OCI-LY7 (cell line): ENCODE measurements around the gene NUP188. TPM values are rescaled to one million over a fixed set of nuclear protein-coding genes. Genes with fewer than 3 reads are reported as not detected.

Source experiments
- BruUV-seq: library from RNA; stranded (reverse); fragments of 400-500 nt; replicated peaks from 2 replicates; lab custom pipeline; 2021; lab: Mats Ljungman, UMichigan
- CTCF ChIA-PET: fragments of 300-600 bp; sonication (Branson Sonifier 250); formaldehyde crosslinking; loops from one replicate; lab custom pipeline; 2022; ENCODE audit warnings: antibody characterized with exemption; ENCODE audit not compliant: unreplicated experiment; lab: Charles Lee
- POLR2A ChIA-PET: fragments of 300-600 bp; sonication (Branson Sonifier 250); formaldehyde crosslinking; loops from one replicate; lab custom pipeline; 2022; ENCODE audit warnings: antibody characterized with exemption; lab: Charles Lee
- DNase-seq: peaks from one replicate; pipeline ENCODE4 v3.0.0-alpha.2; 2015; ENCODE audit warnings: low spot score
- H2AFZ ChIP-seq: fragments of 200-600 bp; sonication (generic), shearing (Covaris generic); 2 replicates; pipeline ENCODE4 v1.6.1; 2014; ENCODE audit warnings: mild to moderate bottlenecking, antibody characterized with exemption, low read length, moderate library complexity
- H3K27ac ChIP-seq: fragments of 200-600 bp; sonication (generic); 2 replicates; pipeline ENCODE4 v1.5.1; 2014; ENCODE audit warnings: mixed run types, low read depth, mild to moderate bottlenecking, moderate library complexity, low read length, inconsistent platforms; ENCODE audit not compliant: poor library complexity, severe bottlenecking
- H3K36me3 ChIP-seq: fragments of 200-600 bp; sonication (generic); 2 replicates; pipeline ENCODE4 v1.6.1; 2014; ENCODE audit warnings: mild to moderate bottlenecking, antibody characterized with exemption, low read length, moderate library complexity, mixed read lengths; ENCODE audit not compliant: insufficient read depth
- H3K4me1 ChIP-seq: fragments of 200-600 bp; sonication (generic); 2 replicates; pipeline ENCODE4 v1.5.1; 2014; ENCODE audit warnings: mild to moderate bottlenecking, low read length; ENCODE audit not compliant: insufficient read depth, poor library complexity, severe bottlenecking
- H3K4me2 ChIP-seq: fragments of 200-600 bp; sonication (generic); 2 replicates; pipeline ENCODE4 v1.6.1; 2014; ENCODE audit warnings: mild to moderate bottlenecking, low read length
- H3K4me3 ChIP-seq: fragments of 200-600 bp; sonication (generic); 2 replicates; pipeline ENCODE4 v1.5.1; 2014; ENCODE audit warnings: mild to moderate bottlenecking, low read depth, low read length; ENCODE audit not compliant: poor library complexity, severe bottlenecking
- H3K79me2 ChIP-seq: fragments of 200-600 bp; sonication (generic); 2 replicates; pipeline ENCODE4 v1.6.1; 2016; ENCODE audit warnings: low read depth, mild to moderate bottlenecking, low read length, moderate library complexity, mixed read lengths; ENCODE audit not compliant: insufficient read depth
- H3K9me2 ChIP-seq: fragments of 200-600 bp; sonication (generic); 2 replicates; pipeline ENCODE4 v1.6.1; 2016; ENCODE audit warnings: mild to moderate bottlenecking, low read length, mixed read lengths; ENCODE audit not compliant: insufficient read depth
- H3K9me3 ChIP-seq: fragments of 200-600 bp; sonication (generic); 2 replicates; pipeline ENCODE4 v1.6.1; 2014; ENCODE audit warnings: mild to moderate bottlenecking, mixed run types, low read length, mixed read lengths
- H4K20me1 ChIP-seq: fragments of 200-600 bp; sonication (generic); 2 replicates; pipeline ENCODE4 v1.6.1; 2014; ENCODE audit warnings: mild to moderate bottlenecking, antibody characterized with exemption, low read length, moderate library complexity, mixed read lengths; ENCODE audit not compliant: insufficient read depth
- EZH2phosphoT487 ChIP-seq: fragments of 200-600 bp; sonication (generic); IDR thresholded peaks from 2 replicates; pipeline ENCODE4 v1.6.1; 2018; ENCODE audit warnings: low read depth, borderline replicate concordance, mild to moderate bottlenecking, mixed run types, antibody characterized with exemption, low read length, moderate library complexity, mixed read lengths
- intact Hi-C: fragments of 100-400 bp; cut with micrococcal nuclease; formaldehyde crosslinking; loops from one replicate; pipeline ENCODE4 v1.10.0; 2022; ENCODE audit not compliant: unreplicated experiment
- total RNA-seq, 2 experiments: library from RNA; depleted of rRNA in 1 of 2; stranded (reverse); fragments of >200 nt in 1 of 2; shearing (Covaris generic) in 1 of 2; gene quantifications; 2 replicates each; pipeline ENCODE4 v1.2.3, GENCODE V29; 2014 to 2022
- TF ChIP-seq, protein P1 (sequence below): fragments of 200-600 bp; sonication (generic); conservative IDR thresholded peaks from 2 replicates; pipeline ENCODE4 v1.5.1; 2014; ENCODE audit warnings: mild to moderate bottlenecking, antibody characterized with exemption, low read length, moderate library complexity, mixed read lengths

The NUP188 gene
- total RNA-seq, 2 experiments from 2014 or later = 73.6 to 83.8 TPM

DNA sequence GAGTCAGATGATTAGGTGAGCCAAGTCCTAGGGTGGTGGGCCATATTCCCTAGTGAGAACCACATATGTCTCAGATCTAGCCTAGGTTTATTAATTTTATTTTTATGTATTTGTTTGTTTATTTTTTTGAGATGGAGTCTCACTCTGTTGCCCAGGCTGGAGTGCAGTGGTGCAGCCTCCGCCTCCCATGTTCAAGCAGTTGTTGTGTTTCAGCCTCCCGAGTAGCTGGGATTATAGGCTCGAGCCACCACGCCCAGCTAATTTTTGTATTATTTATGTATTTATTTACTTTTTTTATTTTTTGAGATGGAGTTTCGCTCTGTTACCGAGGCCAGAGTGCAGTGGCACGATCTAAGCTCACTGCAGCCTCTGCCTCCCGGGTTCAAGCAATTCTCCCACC, 36.0 kb downstream of the NUP188 start:
- no peaks in the 10 kb centered on the region for H3K79me2 ChIP-seq
- no peak overlapping the region for H2AFZ ChIP-seq
- H3K4me1 ChIP-seq = no peaks in the 10 kb centered on the region
- H3K9me3 ChIP-seq = no peaks in the 10 kb centered on the region
- no peaks in the 10 kb centered on the region for H4K20me1 ChIP-seq
- ChIA-PET CTCF (no interaction called here), POLR2A (no interaction called here)
- H3K4me2 ChIP-seq = no peak overlapping the region
- BruUV-seq = no TSS peak
- peaks cover 92% of the 10 kb centered on the region for H3K36me3 ChIP-seq
- H3K4me3 ChIP-seq = no peak overlapping the region
- intact Hi-C loops = no loop called here
- TF ChIP-seq, protein P1, sequence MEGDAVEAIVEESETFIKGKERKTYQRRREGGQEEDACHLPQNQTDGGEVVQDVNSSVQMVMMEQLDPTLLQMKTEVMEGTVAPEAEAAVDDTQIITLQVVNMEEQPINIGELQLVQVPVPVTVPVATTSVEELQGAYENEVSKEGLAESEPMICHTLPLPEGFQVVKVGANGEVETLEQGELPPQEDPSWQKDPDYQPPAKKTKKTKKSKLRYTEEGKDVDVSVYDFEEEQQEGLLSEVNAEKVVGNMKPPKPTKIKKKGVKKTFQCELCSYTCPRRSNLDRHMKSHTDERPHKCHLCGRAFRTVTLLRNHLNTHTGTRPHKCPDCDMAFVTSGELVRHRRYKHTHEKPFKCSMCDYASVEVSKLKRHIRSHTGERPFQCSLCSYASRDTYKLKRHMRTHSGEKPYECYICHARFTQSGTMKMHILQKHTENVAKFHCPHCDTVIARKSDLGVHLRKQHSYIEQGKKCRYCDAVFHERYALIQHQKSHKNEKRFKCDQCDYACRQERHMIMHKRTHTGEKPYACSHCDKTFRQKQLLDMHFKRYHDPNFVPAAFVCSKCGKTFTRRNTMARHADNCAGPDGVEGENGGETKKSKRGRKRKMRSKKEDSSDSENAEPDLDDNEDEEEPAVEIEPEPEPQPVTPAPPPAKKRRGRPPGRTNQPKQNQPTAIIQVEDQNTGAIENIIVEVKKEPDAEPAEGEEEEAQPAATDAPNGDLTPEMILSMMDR = no peak
- TF ChIP-seq EZH2phosphoT487 = no peak
- H3K9me2 ChIP-seq = no peaks in the 10 kb centered on the region
- no peak overlapping the region for H3K27ac ChIP-seq
- no peak for DNase-seq

DNA sequence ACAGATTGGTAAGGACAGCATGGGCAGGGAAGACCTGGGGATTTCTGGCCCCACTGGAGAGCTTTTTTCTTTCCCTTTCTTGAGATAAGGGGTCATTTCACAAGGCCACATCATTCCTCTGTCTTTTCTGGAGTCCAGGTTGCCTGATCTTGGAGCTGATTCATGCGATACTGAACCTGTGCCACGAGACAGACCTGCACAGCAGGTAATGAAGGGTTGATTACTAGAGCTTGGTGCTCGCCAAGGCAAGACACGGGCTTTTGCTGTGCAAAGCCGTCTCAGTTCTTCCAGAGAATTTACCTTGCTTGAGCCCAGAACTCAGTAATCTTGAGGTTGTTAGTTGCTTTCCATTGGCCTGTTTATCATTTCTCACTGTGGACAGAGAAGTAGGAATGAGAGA, 39.2 kb downstream of the NUP188 start:
- Histone ChIP-seq H4K20me1 (no peaks in the 10 kb centered on the region), H3K27ac (no peak overlapping the region), H3K4me3 (no peak overlapping the region), H3K79me2 (no peaks in the 10 kb centered on the region), H3K9me3 (no peaks in the 10 kb centered on the region), H3K4me2 (no peak overlapping the region), H3K9me2 (no peaks in the 10 kb centered on the region), H3K4me1 (no peaks in the 10 kb centered on the region), H3K36me3 (peaks cover 89% of the 10 kb centered on the region), H2AFZ (no peak overlapping the region)
- BruUV-seq = no TSS peak
- no peak for TF ChIP-seq EZH2phosphoT487
- TF ChIP-seq, protein P1 = no peak
- no peak for DNase-seq
- intact Hi-C loops = no loop called here
- CTCF ChIA-PET = interaction anchor here (0.5 kb wide), 1 partner anchor 61 kb away, joined by 3 read pairs; no protein-coding TSS in a partner anchor
- POLR2A ChIA-PET = no interaction called here

DNA sequence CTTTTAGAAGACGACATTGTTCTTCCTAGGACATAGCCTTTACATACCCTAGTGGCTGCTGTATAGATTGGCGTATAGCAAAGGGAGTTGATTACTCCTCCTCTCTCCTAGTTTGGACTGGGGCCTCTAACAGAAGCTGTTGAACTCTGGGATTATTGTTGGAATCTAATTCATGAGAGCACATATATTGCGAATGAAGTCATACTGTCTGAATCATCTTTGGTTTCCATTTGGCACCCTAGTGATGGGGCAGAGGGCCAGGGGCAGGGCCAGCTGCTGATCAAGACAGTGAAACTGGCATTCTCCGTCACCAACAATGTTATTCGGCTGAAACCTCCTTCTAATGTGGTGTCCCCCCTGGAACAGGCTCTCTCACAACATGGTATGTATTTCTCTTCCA, 40.3 kb downstream of the NUP188 start:
- Histone ChIP-seq H3K9me3 (no peaks in the 10 kb centered on the region), H3K4me3 (no peak overlapping the region)
- POLR2A ChIA-PET = interaction anchor here (0.6 kb wide), 1 partner anchor 36 kb away, joined by 3 read pairs; no protein-coding TSS in a partner anchor

More for the DNA sequence above, 40.3 kb downstream of the NUP188 start:
- Histone ChIP-seq H3K4me1 (no peaks in the 10 kb centered on the region), H4K20me1 (no peaks in the 10 kb centered on the region), H3K79me2 (no peaks in the 10 kb centered on the region), H3K36me3 (peaks cover 86% of the 10 kb centered on the region), H2AFZ (no peak overlapping the region), H3K4me2 (no peak overlapping the region), H3K9me2 (no peaks in the 10 kb centered on the region), H3K27ac (no peak overlapping the region)
- DNase-seq = no peak
- BruUV-seq = no TSS peak
- CTCF ChIA-PET = no interaction called here
- intact Hi-C loops = no loop called here
- TF ChIP-seq, protein P1 = no peak
- no peak for TF ChIP-seq EZH2phosphoT487
